Measurements from ENCODE around the gene ARMS2. TPM values are rescaled to one million over a fixed set of nuclear protein-coding genes. Genes with fewer than 3 reads are reported as not detected.

Gene ARMS2
- total RNA-seq, 1 donor from 2014 or later = not detected

DNA sequence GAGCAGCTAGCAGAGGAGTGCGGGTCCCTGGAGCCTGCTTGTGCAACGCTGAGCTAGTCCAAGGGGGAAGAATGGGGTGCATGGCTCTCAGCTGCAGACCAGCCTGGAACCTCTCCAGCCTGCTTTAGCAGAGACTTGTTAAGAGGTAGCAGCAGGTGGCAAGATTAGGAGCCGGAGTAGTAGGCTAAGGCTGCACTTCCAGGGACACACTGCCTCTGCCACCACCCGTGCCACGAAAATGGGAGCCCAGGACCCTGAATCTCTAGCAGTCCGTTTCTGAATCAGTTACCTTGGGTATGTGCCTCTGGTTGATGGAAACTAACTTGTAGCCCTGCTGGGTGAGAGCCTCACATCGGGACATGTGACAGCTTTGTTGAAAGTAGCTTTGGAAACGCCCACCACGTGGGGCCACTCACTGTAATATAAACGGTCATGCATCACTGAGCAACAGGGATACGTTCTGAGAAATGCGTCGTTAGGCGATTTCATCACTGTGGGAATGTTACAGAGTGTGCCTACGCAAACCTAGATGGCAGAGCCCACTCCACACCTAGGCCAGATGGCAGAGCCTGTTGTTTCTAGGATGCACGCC, 32.8 kb downstream of the ARMS2 start:
- no peaks in the 10 kb centered on the region for H3K27me3 ChIP-seq
- H3K4me1 ChIP-seq = peaks cover 53% of the 10 kb centered on the region
- H3K27ac ChIP-seq = peak overlapping the region; percentile 28
- H3K9me3 ChIP-seq = no peaks in the 10 kb centered on the region
- TF ChIP-seq POLR2AphosphoS5 (IDR thresholded peaks at IDR 0.05; ENCODE audit: insufficient read depth in 1 of 2, low read depth in 1 of 2) (no peak), POLR2A (IDR thresholded peaks at IDR 0.05) (no peak)
- TF ChIP-seq, protein P1, sequence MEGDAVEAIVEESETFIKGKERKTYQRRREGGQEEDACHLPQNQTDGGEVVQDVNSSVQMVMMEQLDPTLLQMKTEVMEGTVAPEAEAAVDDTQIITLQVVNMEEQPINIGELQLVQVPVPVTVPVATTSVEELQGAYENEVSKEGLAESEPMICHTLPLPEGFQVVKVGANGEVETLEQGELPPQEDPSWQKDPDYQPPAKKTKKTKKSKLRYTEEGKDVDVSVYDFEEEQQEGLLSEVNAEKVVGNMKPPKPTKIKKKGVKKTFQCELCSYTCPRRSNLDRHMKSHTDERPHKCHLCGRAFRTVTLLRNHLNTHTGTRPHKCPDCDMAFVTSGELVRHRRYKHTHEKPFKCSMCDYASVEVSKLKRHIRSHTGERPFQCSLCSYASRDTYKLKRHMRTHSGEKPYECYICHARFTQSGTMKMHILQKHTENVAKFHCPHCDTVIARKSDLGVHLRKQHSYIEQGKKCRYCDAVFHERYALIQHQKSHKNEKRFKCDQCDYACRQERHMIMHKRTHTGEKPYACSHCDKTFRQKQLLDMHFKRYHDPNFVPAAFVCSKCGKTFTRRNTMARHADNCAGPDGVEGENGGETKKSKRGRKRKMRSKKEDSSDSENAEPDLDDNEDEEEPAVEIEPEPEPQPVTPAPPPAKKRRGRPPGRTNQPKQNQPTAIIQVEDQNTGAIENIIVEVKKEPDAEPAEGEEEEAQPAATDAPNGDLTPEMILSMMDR (IDR thresholded peaks at IDR 0.05) = no peak
- intact Hi-C loops (cut with DNase I) = no loop called here
- no peak for DNase-seq (ENCODE audit: extremely low spot score in 2 of 2)
- H3K4me3 ChIP-seq = no peak overlapping the region
- H3K36me3 ChIP-seq = no peaks in the 10 kb centered on the region

DNA sequence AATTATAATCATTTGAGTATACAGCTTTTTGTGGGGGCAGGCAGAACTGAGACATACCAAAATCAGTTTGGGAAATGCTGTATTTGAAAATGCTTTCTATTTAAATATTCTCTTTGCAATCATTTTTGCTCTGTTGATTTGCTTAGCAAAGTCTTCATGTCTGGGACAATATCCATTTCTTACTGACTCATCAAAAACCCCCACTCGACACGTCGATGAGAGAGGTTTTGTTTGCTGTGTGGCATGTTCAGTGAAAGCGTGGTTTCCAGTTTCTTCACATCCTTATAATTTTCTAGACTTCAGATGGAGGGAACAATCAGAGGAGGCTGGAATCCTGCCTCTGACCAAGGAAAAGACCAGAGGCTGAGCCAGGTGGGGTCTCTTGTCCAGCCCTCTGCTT, 35.8 kb downstream of the ARMS2 start:
- intact Hi-C loops (cut with DNase I) = loop anchor here (10.0 kb wide), 1 partner anchor 115 kb away; the partner anchor contains the start of gene PLEKHA1
- peaks cover 66% of the 10 kb centered on the region for H3K4me1 ChIP-seq
- H3K27ac ChIP-seq = peak overlapping the region; percentile 81
- no peaks in the 10 kb centered on the region for H3K27me3 ChIP-seq
- TF ChIP-seq POLR2AphosphoS5 (IDR thresholded peaks at IDR 0.05; ENCODE audit: insufficient read depth in 1 of 2, low read depth in 1 of 2) (no peak), POLR2A (IDR thresholded peaks at IDR 0.05) (no peak)
- TF ChIP-seq, protein P1 (IDR thresholded peaks at IDR 0.05) = no peak
- H3K4me3 ChIP-seq = no peak overlapping the region
- no peak for DNase-seq (ENCODE audit: extremely low spot score in 2 of 2)
- H3K9me3 ChIP-seq = no peaks in the 10 kb centered on the region
- no peaks in the 10 kb centered on the region for H3K36me3 ChIP-seq

DNA sequence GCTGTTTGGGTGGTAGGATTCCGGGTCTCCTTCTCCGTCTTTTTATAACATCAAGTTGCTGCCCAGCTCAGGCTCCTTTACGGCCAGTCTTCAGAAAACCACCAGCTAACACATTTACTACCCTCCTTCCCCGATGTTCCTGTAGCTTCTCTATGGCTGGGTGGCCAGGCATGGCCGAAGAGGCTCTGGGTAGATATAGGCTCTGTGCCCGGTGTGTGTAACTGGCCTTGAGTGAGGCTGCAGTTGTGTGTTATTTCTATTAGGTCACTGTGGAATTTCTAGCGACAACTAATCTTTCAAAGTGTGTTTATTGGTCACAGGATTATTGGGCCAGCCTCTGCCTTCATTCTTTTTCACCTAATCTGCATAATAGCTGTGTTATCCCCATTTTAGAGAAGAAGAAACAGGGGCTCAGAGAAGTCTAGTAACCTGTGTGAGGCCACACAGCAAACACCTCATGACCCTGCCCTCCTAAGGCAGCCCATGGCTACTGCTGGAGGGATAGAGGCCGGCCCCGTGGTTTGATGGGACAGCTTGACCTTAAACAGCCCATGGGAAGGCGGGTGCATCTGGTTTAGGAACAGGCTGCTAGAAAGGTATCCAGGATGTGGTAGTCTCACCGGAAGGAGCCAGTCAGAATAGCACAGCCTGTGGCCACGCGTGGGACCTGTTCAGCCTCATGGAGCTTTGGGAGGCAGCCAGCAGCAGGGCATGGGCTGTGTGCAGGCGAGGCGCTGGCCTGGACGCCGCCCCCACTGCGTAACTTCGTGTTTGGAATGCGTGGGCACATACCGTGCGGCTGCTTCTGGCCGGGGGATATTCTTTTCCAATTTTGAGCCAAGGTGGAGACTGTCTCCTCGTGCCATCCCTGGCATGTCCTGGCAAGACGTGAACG, 36.6 kb downstream of the ARMS2 start:
- Histone ChIP-seq H3K27ac (peak overlapping the region; percentile 81), H3K36me3 (no peaks in the 10 kb centered on the region), H3K27me3 (no peaks in the 10 kb centered on the region), H3K9me3 (no peaks in the 10 kb centered on the region), H3K4me1 (peaks cover 66% of the 10 kb centered on the region), H3K4me3 (no peak overlapping the region)
- intact Hi-C loops (cut with DNase I) = loop anchor here (10.0 kb wide), 1 partner anchor 116 kb away; the partner anchor contains the start of gene PLEKHA1
- TF ChIP-seq, protein P1 (IDR thresholded peaks at IDR 0.05) = no peak
- TF ChIP-seq POLR2AphosphoS5 (IDR thresholded peaks at IDR 0.05; ENCODE audit: insufficient read depth in 1 of 2, low read depth in 1 of 2) = peak in 1 of 2 donors; percentile 35
- TF ChIP-seq POLR2A (IDR thresholded peaks at IDR 0.05) = no peak
- no peak for DNase-seq (ENCODE audit: extremely low spot score in 2 of 2)

DNA sequence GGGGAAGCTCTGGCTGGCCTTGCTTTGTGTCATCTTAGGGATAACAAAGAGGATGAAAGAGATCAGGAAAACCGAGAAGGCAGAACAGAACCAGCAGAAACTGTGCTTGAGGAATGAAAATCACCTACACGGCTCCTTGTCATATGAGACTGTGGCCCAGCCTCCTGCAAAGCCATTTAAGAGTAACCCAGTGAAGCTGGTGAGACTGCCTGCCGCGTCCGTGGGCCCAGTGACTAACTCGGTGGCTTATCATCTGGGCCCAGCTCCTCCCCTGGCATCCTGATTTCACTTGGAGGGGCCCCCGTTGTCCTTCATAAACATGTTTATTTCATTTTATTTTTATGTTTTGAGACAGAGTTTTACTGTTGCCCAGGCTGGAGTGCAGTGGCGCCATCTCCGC, 37.6 kb downstream of the ARMS2 start:
- TF ChIP-seq POLR2A (IDR thresholded peaks at IDR 0.05) = no peak
- TF ChIP-seq, protein P1 (IDR thresholded peaks at IDR 0.05) = no peak
- TF ChIP-seq POLR2AphosphoS5 (IDR thresholded peaks at IDR 0.05; ENCODE audit: insufficient read depth in 1 of 2, low read depth in 1 of 2) = no peak
- H3K36me3 ChIP-seq = peaks cover 0 to 2% of the 10 kb centered on the region in 2 donors
- peaks cover 62% of the 10 kb centered on the region for H3K4me1 ChIP-seq
- H3K4me3 ChIP-seq = no peak overlapping the region
- H3K27me3 ChIP-seq = no peaks in the 10 kb centered on the region
- DNase-seq (ENCODE audit: extremely low spot score in 2 of 2) = no peak
- peak overlapping the region; percentile 81 for H3K27ac ChIP-seq
- no peaks in the 10 kb centered on the region for H3K9me3 ChIP-seq
- intact Hi-C loops (cut with DNase I) = loop anchor here (10.0 kb wide), 1 partner anchor 117 kb away; the partner anchor contains the start of gene PLEKHA1

Data from vagina (tissue), 2 donors.